GM12873 (cell line): ENCODE results near the gene INTS2.

ENCODE experiments used
- CTCF ChIP-seq: IDR thresholded peaks from 2 replicates; pipeline ENCODE4 v1.5.1; 2012; ENCODE audit warnings: low read depth, mild to moderate bottlenecking, moderate library complexity, low read length, control low read depth; ENCODE audit not compliant: insufficient read depth; ENCODE audit errors: missing control alignments

Gene INTS2

GRCh38 chr17:61856035-61856434, 71.7 kb downstream of the INTS2 start:
- no peak for TF ChIP-seq CTCF

GRCh38 chr17:61852857-61853256, 74.9 kb downstream of the INTS2 start:
- TF ChIP-seq CTCF = no peak

GRCh38 chr17:61849674-61850073, 78.1 kb downstream of the INTS2 start:
- no peak for TF ChIP-seq CTCF

GRCh38 chr17:61848896-61849295, 78.9 kb downstream of the INTS2 start:
- no peak for TF ChIP-seq CTCF

- no peak for TF ChIP-seq CTCF
Measured at GRCh38 chr17:61848247-61848646, 79.5 kb downstream of the INTS2 start.

- TF ChIP-seq CTCF = no peak
Measured at GRCh38 chr17:61847659-61848058, 80.1 kb downstream of the INTS2 start.

GRCh38 chr17:61846761-61847375, 80.9 kb downstream of the INTS2 start:
- no peak for TF ChIP-seq CTCF
